Pons (tissue), 1 donor: ENCODE measurements around the gene LPAR2.

Source experiments
- DNase-seq: peaks from one replicate; pipeline ENCODE4 v3.0.0-alpha.2; 2016; ENCODE audit warnings: low spot score

LPAR2 gene

GRCh38 chr19:19597809-19598306 lies 30.2 kb downstream of the LPAR2 start:
- no peak for DNase-seq

DNA sequence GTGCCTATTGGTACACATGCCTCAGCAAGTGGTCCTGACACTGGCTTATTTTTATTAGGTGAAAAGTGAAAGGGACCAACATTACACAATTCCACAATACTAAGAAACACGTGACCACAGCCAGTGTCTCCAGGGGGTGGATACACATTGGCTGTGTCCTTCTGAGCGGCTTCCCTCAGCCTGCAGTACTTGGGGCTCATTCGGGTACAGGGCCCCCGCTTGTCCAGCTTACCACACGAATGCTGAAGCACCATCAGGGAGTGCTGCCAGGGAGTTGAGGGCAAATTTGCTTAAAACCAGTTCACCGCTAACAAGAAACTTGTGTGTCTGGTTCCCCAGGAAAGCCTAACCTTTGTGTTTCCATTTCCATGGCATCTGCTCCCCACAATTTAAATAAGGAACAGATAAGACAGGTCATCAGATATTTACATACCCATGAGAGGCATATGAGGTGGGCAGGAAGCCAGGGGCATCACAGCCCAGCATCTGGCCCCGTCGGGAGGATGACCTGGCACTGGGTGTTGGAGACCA lies 32.8 kb downstream of the LPAR2 start:
- no peak for DNase-seq

GRCh38 chr19:19594381-19594780 lies 33.6 kb downstream of the LPAR2 start:
- no peak for DNase-seq

GRCh38 chr19:19592690-19593089 lies 35.3 kb downstream of the LPAR2 start:
- no peak for DNase-seq

- DNase-seq, result peak; percentile 9
Observed at GRCh38 chr19:19591133-19591825, 36.7 kb downstream of the LPAR2 start.

GRCh38 chr19:19588546-19588945 lies 39.5 kb downstream of the LPAR2 start:
- no peak for DNase-seq

DNA sequence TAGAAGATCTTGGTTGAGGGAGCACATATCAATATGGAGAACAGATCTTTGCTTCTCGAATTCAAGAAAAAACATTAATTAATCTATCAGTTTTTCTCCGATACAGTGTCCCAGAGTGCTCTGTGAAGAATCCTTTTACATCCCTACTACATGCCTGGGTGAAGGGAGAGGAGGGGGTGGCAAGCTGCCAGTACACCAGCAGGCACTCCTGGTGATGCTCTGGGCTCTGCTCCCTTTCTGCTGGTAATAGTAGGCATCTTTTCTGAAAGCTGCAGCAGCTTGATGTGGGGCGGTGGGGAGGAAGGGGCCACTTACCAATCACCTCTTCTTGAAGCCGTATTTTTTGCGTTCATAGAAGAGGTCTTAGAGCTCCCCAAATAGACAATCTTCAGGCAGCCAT lies 40.2 kb downstream of the LPAR2 start:
- DNase-seq, result no peak

DNA sequence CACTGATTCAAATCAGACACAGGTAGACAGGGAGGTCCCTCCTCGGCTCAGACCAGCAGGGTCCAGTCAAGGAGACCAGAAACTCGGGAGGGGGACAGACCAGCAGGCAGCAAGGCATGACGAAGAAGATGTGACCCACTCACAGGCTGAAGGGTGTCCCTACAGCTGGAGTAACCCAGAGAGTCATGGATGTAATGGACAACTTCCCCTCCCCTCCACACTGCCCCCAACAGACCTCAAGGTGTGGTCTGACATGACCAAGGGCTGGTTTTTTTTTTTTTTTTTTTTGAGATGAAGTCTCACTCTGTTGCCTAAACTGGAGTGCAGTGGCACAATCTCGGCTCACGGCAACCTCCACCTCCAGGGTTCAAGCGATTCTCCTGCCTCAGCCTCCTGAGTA lies 43.7 kb downstream of the LPAR2 start:
- no peak for DNase-seq

- no peak for DNase-seq
Observed at GRCh38 chr19:19582471-19582870, 45.5 kb downstream of the LPAR2 start.

- no peak for DNase-seq
Observed at GRCh38 chr19:19581391-19581790, 46.6 kb downstream of the LPAR2 start.

DNA sequence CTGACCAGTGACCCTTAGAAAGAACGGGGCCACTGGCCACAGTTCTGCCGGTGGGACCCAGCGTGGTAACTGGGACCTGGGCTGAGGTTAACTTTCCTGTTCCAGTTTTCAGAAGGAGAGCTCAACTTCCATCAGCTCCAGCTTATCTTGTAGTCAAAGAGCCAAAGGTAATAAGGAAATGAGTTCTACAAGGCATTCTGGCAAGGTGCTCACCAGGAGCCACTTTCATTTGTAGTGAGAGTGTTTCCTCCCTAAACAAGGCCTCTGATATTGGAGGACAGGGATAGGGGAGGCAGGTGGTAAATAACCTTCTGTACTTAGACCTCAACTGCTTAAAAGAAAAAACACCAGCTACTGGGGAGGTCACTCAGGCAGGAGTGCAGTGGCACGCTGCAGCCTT lies 47.6 kb downstream of the LPAR2 start:
- no peak for DNase-seq

GRCh38 chr19:19579533-19580361 lies 48.3 kb downstream of the LPAR2 start:
- DNase-seq, result no peak

DNA sequence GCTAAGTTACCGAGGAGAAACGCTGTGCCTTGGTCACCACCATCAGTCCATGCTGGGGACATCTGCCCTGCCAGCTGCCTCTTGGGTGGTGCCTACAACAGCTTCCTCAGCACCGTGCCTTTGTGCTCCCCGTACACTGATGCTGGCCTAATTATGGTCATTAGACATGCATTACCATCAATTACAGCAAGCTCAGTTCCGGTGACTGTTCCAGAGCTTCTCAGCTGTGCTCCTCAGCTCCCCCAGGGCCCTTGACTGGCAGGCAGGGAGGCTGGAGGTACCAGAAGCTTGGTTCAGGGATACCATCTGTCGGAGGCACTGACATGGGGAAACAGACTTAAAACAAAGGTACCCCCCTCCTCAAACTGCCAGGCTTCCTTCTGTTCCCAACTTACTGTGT lies 49.8 kb downstream of the LPAR2 start:
- no peak for DNase-seq

DNA sequence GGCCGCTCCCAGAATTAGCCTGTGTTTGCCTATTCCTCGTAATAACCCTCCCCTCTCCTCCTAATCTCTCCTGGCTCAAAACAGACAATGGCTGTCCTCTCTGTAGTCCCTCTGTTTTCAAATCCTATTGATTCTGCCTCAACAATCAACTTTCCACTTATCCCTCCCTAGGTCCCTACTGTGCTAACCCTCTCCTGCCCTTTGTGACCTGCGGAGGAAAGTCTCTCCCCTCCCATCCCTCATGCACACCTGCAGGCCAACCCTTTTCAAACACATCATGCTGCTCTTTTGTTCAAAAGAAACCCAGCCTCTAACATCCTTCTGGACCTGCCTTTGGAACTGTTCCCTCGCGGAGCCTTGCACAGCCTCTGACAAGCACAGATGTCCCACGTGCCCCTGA lies 52.6 kb downstream of the LPAR2 start:
- no peak for DNase-seq
